DMS79 (cell line): ENCODE results near the gene RIF1.
A peak's percentile ranks its signal among the peaks of the same experiment; 100 is the strongest.

Experiments used
- DNase-seq: peaks from one replicate; lab custom pipeline; 2025; lab: John Stamatoyannopoulos, UW

The RIF1 gene

GRCh38 chr2:151520976-151521375 lies 111.3 kb downstream of the RIF1 start:
- DNase-seq: no peak

- no peak for DNase-seq
These were observed 112.9 kb downstream of the RIF1 start for GRCh38 chr2:151522556-151522955.

GRCh38 chr2:151523850-151524249 lies 114.1 kb downstream of the RIF1 start:
- no peak for DNase-seq

- peak; percentile 66 for DNase-seq
These were observed 116.2 kb downstream of the RIF1 start for GRCh38 chr2:151525821-151526373.

GRCh38 chr2:151526572-151527090 lies 116.9 kb downstream of the RIF1 start:
- no peak for DNase-seq
